Heart right ventricle (tissue), 16 donors: ENCODE measurements around the gene CGB2. TPM values are rescaled to one million over a fixed set of nuclear protein-coding genes. Genes with fewer than 3 reads are reported as not detected.

ENCODE experiments used
- ATAC-seq, 8 donors: fragments of 200-7000 bp; cut with Tn5 transposase; one replicate each; pipeline ENCODE4 v1.9.1; 2020; ENCODE audit warnings: mild to moderate bottlenecking in 8 of 8, moderate library complexity in 8 of 8, moderate number of reproducible peaks in 1 of 8
- DNase-seq, 2 donors: peaks; one replicate each; pipeline ENCODE4 v3.0.0-alpha.2; 2020
- H3K27ac ChIP-seq, 10 donors: fragments of 200-600 bp; sonication (generic) in 2 of 10; one replicate each; pipeline versions ENCODE4 v1.5.0 to v1.8.0; 2020 to 2022; ENCODE audit warnings: mild to moderate bottlenecking in 3 of 10
- H3K27me3 ChIP-seq, 7 donors: fragments of 200-600 bp; one replicate each; pipeline ENCODE4 v1.8.0; 2021 to 2022; ENCODE audit warnings: mild to moderate bottlenecking in 2 of 7
- H3K36me3 ChIP-seq, 9 donors: fragments of 200-600 bp; sonication (generic) in 1 of 9; one replicate each; pipeline versions ENCODE4 v1.5.0 to v1.8.0; 2020 to 2022; ENCODE audit warnings: mild to moderate bottlenecking in 2 of 9
- H3K4me1 ChIP-seq, 9 donors: fragments of 200-600 bp; sonication (generic) in 1 of 9; one replicate each; pipeline versions ENCODE4 v1.5.0 to v1.8.0; 2020 to 2022; ENCODE audit warnings: mild to moderate bottlenecking in 4 of 9
- H3K4me3 ChIP-seq, 10 donors: fragments of 200-600 bp; sonication (generic) in 2 of 10; one replicate each; pipeline versions ENCODE4 v1.5.0 to v1.8.0; 2020 to 2022; ENCODE audit warnings: mild to moderate bottlenecking in 7 of 10, moderate library complexity in 2 of 10
- H3K9me3 ChIP-seq, 11 donors: fragments of 200-600 bp in 10 of 11; sonication (generic) in 2 of 11; one replicate each; pipeline versions ENCODE4 v1.5.0 to v1.8.0; 2013 to 2022; ENCODE audit warnings: mild to moderate bottlenecking in 2 of 11, control low read depth in 1 of 11, moderate library complexity in 1 of 11
- CTCF ChIP-seq, 9 donors: fragments of 200-600 bp; sonication (generic) in 2 of 9; IDR thresholded peaks; one replicate each; pipeline versions ENCODE4 v1.5.0 to v1.8.0; 2021 to 2022; ENCODE audit warnings: antibody characterized with exemption in 9 of 9, mild to moderate bottlenecking in 5 of 9, moderate library complexity in 1 of 9
- WGBS, 2 donors: extraction: QIAGEN DNeasy Blood & Tissue Kit; methylation state at CpG; one replicate each; pipeline ENCODE4 v1.1.7; 2013; ENCODE audit warnings: inconsistent platforms in 1 of 2; 5-methylcytosine and 5-hydroxymethylcytosine counted together
- intact Hi-C, 10 donors: fragments of 100-400 bp; cut with DNase I; formaldehyde crosslinking; loops; one replicate each; pipeline versions ENCODE4 v1.11.1 to v1.14.2; 2022
- microRNA-seq, 2 donors: library from miRNA; unstranded; fragments of <30 nt; microRNA quantifications; one replicate each; pipeline ENCODE4 v1.2.0, GENCODE V29; 2021
- polyA plus RNA-seq, 2 donors: library from polyadenylated mRNA; stranded (reverse); fragments of 200-250 nt; gene quantifications; one replicate each; pipeline ENCODE4 v1.2.3, GENCODE V29; 2013
- total RNA-seq, 10 donors: library from RNA; stranded (reverse); fragmentation: NEBNext Ultra II Directional in 3 of 10; extraction: Animal tissue kit (Norgen Biotek cat#: 25700) in 3 of 10; gene quantifications; one replicate each; pipeline versions ENCODE4 v1.2.1 to v1.2.4, GENCODE V29; 2021 to 2023
- donor health status: Arrhythmogenic right ventricular cardiomyopathy.
- donor health status: ischemic (EF 13 %, LVEDD 7.1; RV severe dilation, severe dysfunction).
- donor health status: healthy with polysubstance abuse.
- donor health status: DM: no; HTN: yes; CAD: no.
- donor health status: DM: no; HTN: no; CAD: no.
- donor health status: ischemic (EF 25% LVEDD 6.9; RV normal size, moderate dysfunction).
- donor health status: ischemic (EF 25% LVEDD 5.7; RV mildly dilated, moderate dysfunction).
- donor health status: healthy.
- donor health status: DM: yes; HTN: yes; CAD: no.
- donor health status: Ischemic cardiomyopathy.
- donor health status: ischemic (EF 35%, LVEDD 5.7; RV mildly dilated, moderate dysfunction).
- donor health status: nonischemic (EF 11% LVEDD 7.7; RV severe dilation, severe dysfunction).
- donor health status: DM: yes; HTN: yes; CAD: no.
- donor health status: PGD.
- donor health status: ischemic (EF 29% LVEDD 5.4; RV normal size, mild dysfunction).
- donor health status: nonischemic (EF 23%, LVEDD 6.1; RV moderate dilation, normal function).

The CGB2 gene
- total and polyA plus RNA-seq, 12 donors = not detected

GRCh38 chr19:49080392-49080791 is 48.7 kb downstream of the CGB2 start:
- Histone ChIP-seq H3K27ac (no peak overlapping the region), H3K27me3 (no peaks in the 10 kb centered on the region), H3K9me3 (no peaks in the 10 kb centered on the region), H3K4me1 (peaks cover 0 to 6% (median 5%) of the 10 kb centered on the region in 9 donors), H3K4me3 (no peak overlapping the region), H3K36me3 (no peaks in the 10 kb centered on the region)
- no peak for ATAC-seq
- TF ChIP-seq CTCF (IDR thresholded peaks at IDR 0.05) = no peak
- intact Hi-C loops = no loop called here
- no peak for DNase-seq
- WGBS, 2 donors = 76 to 90% methylated on average over 4 of the region's 4 CpGs

- no peak for DNase-seq
- Histone ChIP-seq H3K27me3 (no peaks in the 10 kb centered on the region), H3K27ac (no peak overlapping the region), H3K9me3 (no peaks in the 10 kb centered on the region), H3K36me3 (no peaks in the 10 kb centered on the region), H3K4me3 (no peak overlapping the region), H3K4me1 (peaks cover 0 to 13% (median 9%) of the 10 kb centered on the region in 9 donors)
- ATAC-seq = no peak
- whole genome bisulfite sequencing, 2 donors = 81 to 85% methylated on average over 1 of the region's 1 CpG
- intact Hi-C loops = no loop called here
- no peak for TF ChIP-seq CTCF (IDR thresholded peaks at IDR 0.05)
These were observed 49.6 kb downstream of the CGB2 start for GRCh38 chr19:49081273-49081672.

Small RNAs within 50 kb of the gene (microRNA-seq; reads per million reads assigned to microRNA genes)
- 0 to 1.0 reads per million in 2 donors for gene MIR6798

Other genes with a start within 250 kb of the CGB2 start
- 10 to 100 TPM; 49.9 to 77.8 (median 65.2) TPM for gene BCAT2, start 220.9 kb upstream of the CGB2 start, total RNA-seq
- 10 to 100 TPM; 43.7 to 96.7 TPM for gene BCAT2, start 220.9 kb upstream of the CGB2 start, polyA plus RNA-seq
- gene HSD17B14, start 195.4 kb upstream of the CGB2 start, total RNA-seq = 1 to 10 TPM; 1.1 to 5.3 (median 3.1) TPM
- 1 to 10 TPM; 2.4 to 2.7 TPM for gene HSD17B14, start 195.4 kb upstream of the CGB2 start, polyA plus RNA-seq
- 10 to 100 TPM; 18.5 to 70.6 (median 25.1) TPM for gene PLEKHA4, start 163.3 kb upstream of the CGB2 start, total RNA-seq
- 10 to 100 TPM; 29.3 to 29.5 TPM for gene PLEKHA4, start 163.3 kb upstream of the CGB2 start, polyA plus RNA-seq
- 100 to 1,000 TPM in 1 of 10 donors, 10 to 100 TPM in 9; 55.4 to 123 (median 73.7) TPM for gene PPP1R15A, start 159.5 kb upstream of the CGB2 start, total RNA-seq
- 100 to 1,000 TPM in 1 of 2 donors, 10 to 100 TPM in 1; 59.6 to 192 TPM for gene PPP1R15A, start 159.5 kb upstream of the CGB2 start, polyA plus RNA-seq
- under 1 TPM in 5 of 10 donors, not detected in 5; 0.15 to 0.69 (median 0.49) TPM for gene TULP2, start 133.1 kb upstream of the CGB2 start, total RNA-seq
- under 1 TPM in 1 of 2 donors, not detected in 1; 0.22 TPM for gene TULP2, start 133.1 kb upstream of the CGB2 start, polyA plus RNA-seq
- gene NUCB1, start 131.6 kb upstream of the CGB2 start, total RNA-seq = 100 to 1,000 TPM; 227 to 452 (median 311) TPM
- 100 to 1,000 TPM; 170 to 294 TPM for gene NUCB1, start 131.6 kb upstream of the CGB2 start, polyA plus RNA-seq
- gene DHDH, start 98.2 kb upstream of the CGB2 start, total RNA-seq = under 1 TPM in 1 of 10 donors, not detected in 9; 0.51 TPM
- gene DHDH, start 98.2 kb upstream of the CGB2 start, polyA plus RNA-seq = under 1 TPM in 1 of 2 donors, not detected in 1; 0.17 TPM
- gene BAX, start 77.0 kb upstream of the CGB2 start, total RNA-seq = 10 to 100 TPM; 11.5 to 41.5 (median 19.5) TPM
- 10 to 100 TPM; 17.6 to 37.4 TPM for gene BAX, start 77.0 kb upstream of the CGB2 start, polyA plus RNA-seq
- 1,000 to 10,000 TPM in 2 of 10 donors, 100 to 1,000 TPM in 8; 450 to 3,518 (median 637) TPM for gene FTL, start 66.6 kb upstream of the CGB2 start, total RNA-seq
- 1,000 to 10,000 TPM; 1,046 to 1,578 TPM for gene FTL, start 66.6 kb upstream of the CGB2 start, polyA plus RNA-seq
- 100 to 1,000 TPM; 139 to 245 (median 201) TPM for gene GYS1, start 38.6 kb upstream of the CGB2 start, total RNA-seq
- gene GYS1, start 38.6 kb upstream of the CGB2 start, polyA plus RNA-seq = 100 to 1,000 TPM; 114 to 128 TPM
- gene RUVBL2, start 38.0 kb upstream of the CGB2 start, total RNA-seq = 10 to 100 TPM; 40.1 to 60.4 (median 49.3) TPM
- gene RUVBL2, start 38.0 kb upstream of the CGB2 start, polyA plus RNA-seq = 100 to 1,000 TPM in 1 of 2 donors, 10 to 100 TPM in 1; 60.1 to 108 TPM
- not detected for gene LHB, start 14.8 kb upstream of the CGB2 start, total RNA-seq
- gene LHB, start 14.8 kb upstream of the CGB2 start, polyA plus RNA-seq = not detected
- gene CGB3, start 7.6 kb upstream of the CGB2 start, total RNA-seq = not detected
- gene CGB3, start 7.6 kb upstream of the CGB2 start, polyA plus RNA-seq = not detected
- not detected for gene CGB1, start 5.0 kb downstream of the CGB2 start, total RNA-seq
- gene CGB1, start 5.0 kb downstream of the CGB2 start, polyA plus RNA-seq = not detected
- gene CGB5, start 12.0 kb downstream of the CGB2 start, total RNA-seq = not detected
- gene CGB5, start 12.0 kb downstream of the CGB2 start, polyA plus RNA-seq = not detected
- not detected for gene CGB8, start 17.2 kb downstream of the CGB2 start, total RNA-seq
- gene CGB8, start 17.2 kb downstream of the CGB2 start, polyA plus RNA-seq = not detected
- not detected for gene CGB7, start 25.9 kb downstream of the CGB2 start, total RNA-seq
- under 1 TPM; 0.14 to 0.37 TPM for gene CGB7, start 25.9 kb downstream of the CGB2 start, polyA plus RNA-seq
- gene NTF4, start 32.9 kb downstream of the CGB2 start, total RNA-seq = 1 to 10 TPM in 1 of 10 donors, under 1 TPM in 2, not detected in 7; 0.28 to 1.1 (median 0.71) TPM
- gene NTF4, start 32.9 kb downstream of the CGB2 start, polyA plus RNA-seq = 1 to 10 TPM in 1 of 2 donors, under 1 TPM in 1; 0.06 to 1.6 TPM
- 1 to 10 TPM in 2 of 10 donors, under 1 TPM in 7, not detected in 1; 0.11 to 4.8 (median 0.26) TPM for gene KCNA7, start 40.8 kb downstream of the CGB2 start, total RNA-seq
- gene KCNA7, start 40.8 kb downstream of the CGB2 start, polyA plus RNA-seq = 1 to 10 TPM in 1 of 2 donors, under 1 TPM in 1; 0.04 to 1.5 TPM
- gene SNRNP70, start 53.6 kb downstream of the CGB2 start, total RNA-seq = 100 to 1,000 TPM in 3 of 10 donors, 10 to 100 TPM in 7; 75.2 to 157 (median 88.4) TPM
- 100 to 1,000 TPM; 114 to 330 TPM for gene SNRNP70, start 53.6 kb downstream of the CGB2 start, polyA plus RNA-seq
- gene LIN7B, start 82.5 kb downstream of the CGB2 start, total RNA-seq = 10 to 100 TPM; 17.6 to 26.7 (median 23.0) TPM
- 10 to 100 TPM; 25.9 to 38.5 TPM for gene LIN7B, start 82.5 kb downstream of the CGB2 start, polyA plus RNA-seq
- 1 to 10 TPM in 5 of 10 donors, under 1 TPM in 5; 0.64 to 2.3 (median 1.0) TPM for gene C19orf73, start 87.3 kb downstream of the CGB2 start, total RNA-seq
- gene C19orf73, start 87.3 kb downstream of the CGB2 start, polyA plus RNA-seq = 1 to 10 TPM; 1.9 to 5.4 TPM
- 1 to 10 TPM; 3.6 to 7.0 (median 5.8) TPM for gene PPFIA3, start 87.7 kb downstream of the CGB2 start, total RNA-seq
- gene PPFIA3, start 87.7 kb downstream of the CGB2 start, polyA plus RNA-seq = 10 to 100 TPM; 15.4 to 16.7 TPM
- gene HRC, start 123.5 kb downstream of the CGB2 start, total RNA-seq = 1,000 to 10,000 TPM in 6 of 10 donors, 100 to 1,000 TPM in 4; 901 to 1,557 (median 1,052) TPM
- 100 to 1,000 TPM; 331 to 710 TPM for gene HRC, start 123.5 kb downstream of the CGB2 start, polyA plus RNA-seq
- 10 to 100 TPM; 21.7 to 38.5 (median 33.0) TPM for gene TRPM4, start 125.9 kb downstream of the CGB2 start, total RNA-seq
- 100 to 1,000 TPM in 1 of 2 donors, 10 to 100 TPM in 1; 20.4 to 100 TPM for gene TRPM4, start 125.9 kb downstream of the CGB2 start, polyA plus RNA-seq